Activated CD8-positive, alpha-beta memory T cell treated with anti-CD3 and anti-CD28 coated beads, Interleukin-2, amount 50 U/mL, for 4 hours (primary cell): ENCODE results near the gene ATP13A3.
A peak's percentile ranks its signal among the peaks of the same experiment; 100 is the strongest.
"Not testable (repeated sequence)": the region's sequence is repeated elsewhere in the genome, so short reads cannot be mapped to it uniquely, and the experiment has no call there.

Experiments used
- DNase-seq: peaks from one replicate; pipeline ENCODE4 v3.0.0-alpha.2; 2020

Gene ATP13A3

GRCh38 chr3:194497799-194498575 lies 11.2 kb upstream of the ATP13A3 start:
- DNase-seq, result no peak

GRCh38 chr3:194496217-194496919 lies 9.6 kb upstream of the ATP13A3 start:
- no peak for DNase-seq

DNA sequence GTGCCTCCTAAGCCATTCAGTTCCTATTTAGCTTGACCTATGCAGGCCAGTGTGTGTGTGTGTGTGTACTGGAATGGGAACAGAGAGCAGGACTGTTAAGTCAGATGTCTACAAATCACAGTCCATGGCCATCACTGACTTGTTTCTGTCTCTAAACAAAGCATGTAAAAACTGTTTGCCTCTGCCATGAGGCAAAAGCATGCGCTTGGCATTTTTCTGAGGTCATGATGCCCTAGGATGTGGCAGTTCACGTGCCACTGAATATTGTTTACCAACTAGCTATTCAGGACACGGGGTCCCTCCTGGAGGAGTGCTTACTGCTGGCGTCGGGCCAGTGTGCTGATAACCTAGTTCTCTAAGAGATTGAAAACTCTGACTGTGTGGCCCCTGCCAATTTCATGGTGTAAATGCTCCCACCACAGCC lies 8.2 kb upstream of the ATP13A3 start:
- DNase-seq, result no peak

DNA sequence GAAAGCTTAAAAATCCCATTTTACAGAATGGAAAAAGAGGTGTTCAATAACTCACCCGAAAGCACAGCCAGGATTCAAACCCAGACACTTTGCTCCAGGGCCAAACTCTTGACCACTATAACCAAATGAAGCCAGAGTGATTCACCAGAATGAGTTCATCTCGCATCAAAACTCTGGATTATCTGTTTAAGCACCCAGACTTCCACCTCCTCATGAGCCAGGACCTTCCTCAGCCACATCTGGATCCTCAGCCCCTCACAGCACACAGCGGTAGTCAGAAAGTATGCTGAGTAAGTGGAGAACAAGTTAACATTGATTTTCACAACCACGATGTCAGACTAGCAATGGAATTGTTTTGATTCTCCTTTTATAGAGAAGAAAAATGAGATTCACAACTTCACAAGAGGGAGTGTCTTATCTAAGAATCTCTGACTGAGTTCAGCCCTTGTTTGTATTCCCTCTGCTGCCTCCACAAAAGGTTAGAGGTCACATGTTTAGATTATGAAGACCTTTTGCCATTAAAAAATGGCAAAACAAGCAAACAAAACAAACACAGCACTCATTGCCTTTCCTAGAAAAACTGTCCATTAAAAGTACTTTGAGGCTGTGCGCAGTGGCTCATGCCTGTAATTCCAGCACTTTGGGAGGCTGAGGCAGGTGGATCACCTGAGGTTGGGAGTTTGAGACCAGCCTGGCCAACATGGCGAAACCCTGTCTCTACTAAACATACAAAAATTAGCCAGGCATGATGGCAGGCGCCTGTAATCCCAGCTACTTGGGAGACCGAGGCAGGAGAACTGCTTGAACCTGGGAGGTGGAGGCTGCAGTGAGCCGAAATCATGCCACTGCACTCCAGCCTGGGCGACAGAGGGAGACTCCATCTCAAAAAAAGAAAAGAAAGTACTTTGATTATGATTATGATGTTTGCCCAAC lies 7.5 kb upstream of the ATP13A3 start:
- DNase-seq, result not testable (repeated sequence)

DNA sequence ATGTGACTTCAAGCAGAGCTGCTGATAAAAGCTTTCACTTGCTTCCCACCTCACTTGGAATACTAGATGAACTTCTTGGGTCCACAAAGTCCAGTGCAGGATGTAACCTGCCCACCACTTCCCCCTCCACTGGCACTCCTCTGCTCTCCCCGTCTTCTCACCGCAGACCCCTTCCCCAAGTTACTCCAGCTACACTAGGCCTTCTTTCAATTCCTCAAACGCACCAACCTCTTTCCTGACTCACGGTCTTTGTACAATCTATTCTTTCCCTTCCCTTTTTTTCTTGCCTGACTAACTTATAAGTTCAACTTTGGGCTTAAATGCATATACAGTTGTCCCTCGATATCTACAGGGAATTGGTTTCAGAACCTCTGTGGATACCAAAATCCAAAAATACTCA lies 5.2 kb upstream of the ATP13A3 start:
- no peak for DNase-seq

GRCh38 chr3:194489736-194490612 lies 3.2 kb upstream of the ATP13A3 start:
- no peak for DNase-seq

GRCh38 chr3:194488055-194488742 lies 1.4 kb upstream of the ATP13A3 start:
- no peak for DNase-seq

- DNase-seq, result peak; percentile 33
These were observed 670 bp upstream of the ATP13A3 start for GRCh38 chr3:194487289-194488054.

DNA sequence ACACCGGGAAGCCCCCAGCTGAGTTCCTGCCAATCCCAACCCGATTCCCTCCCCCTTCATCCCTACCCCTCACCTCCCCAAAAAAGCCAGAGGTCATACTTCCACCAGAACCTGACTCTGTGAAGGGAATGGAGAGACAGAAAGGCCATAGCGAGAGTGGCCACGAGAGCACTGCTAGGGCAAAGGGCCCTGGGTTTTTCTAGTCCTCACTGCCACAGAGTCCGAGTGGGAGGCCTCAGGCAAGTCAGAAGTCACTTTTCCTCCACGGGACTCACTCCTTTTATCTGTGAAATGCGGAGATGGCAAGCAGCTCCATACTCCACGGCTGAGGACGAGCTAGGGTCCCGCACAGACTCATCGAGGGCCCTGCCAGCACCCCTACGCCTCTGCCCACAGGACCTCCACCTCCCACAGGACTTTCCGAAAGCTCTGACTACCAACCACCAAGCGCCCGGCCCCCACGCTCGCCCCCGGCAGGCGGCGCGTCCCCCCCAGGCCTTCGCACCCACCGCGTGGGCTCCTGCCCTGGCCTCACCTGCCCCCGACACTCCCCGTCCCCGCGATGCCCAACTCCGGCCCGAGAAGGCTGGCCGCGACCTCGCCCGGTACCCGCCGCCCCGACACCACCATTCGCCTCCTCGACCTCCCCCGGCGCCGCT lies 792 bp downstream of the ATP13A3 start:
- DNase-seq, result peak; percentile 70

DNA sequence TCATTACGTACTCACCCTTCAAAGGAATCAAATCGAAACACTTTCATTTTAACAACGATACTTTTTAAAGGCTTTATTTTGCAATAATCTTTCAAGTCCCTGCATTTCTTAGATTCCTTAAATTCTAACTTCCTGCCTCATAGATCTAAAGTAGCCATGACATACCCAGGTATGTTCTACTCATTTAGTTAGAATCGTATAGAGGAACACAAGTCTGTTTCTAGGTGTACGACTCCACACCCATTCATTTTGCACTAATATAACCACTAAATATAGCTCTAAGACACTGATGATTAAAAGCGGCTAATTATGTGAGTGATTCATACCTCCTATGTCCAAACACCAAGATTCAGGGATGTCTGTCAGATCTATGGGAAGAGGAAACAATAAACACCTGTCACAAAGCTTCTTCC lies 1.3 kb downstream of the ATP13A3 start:
- DNase-seq, result no peak

- no peak for DNase-seq
These were observed 2.2 kb downstream of the ATP13A3 start for GRCh38 chr3:194484614-194485013.

DNA sequence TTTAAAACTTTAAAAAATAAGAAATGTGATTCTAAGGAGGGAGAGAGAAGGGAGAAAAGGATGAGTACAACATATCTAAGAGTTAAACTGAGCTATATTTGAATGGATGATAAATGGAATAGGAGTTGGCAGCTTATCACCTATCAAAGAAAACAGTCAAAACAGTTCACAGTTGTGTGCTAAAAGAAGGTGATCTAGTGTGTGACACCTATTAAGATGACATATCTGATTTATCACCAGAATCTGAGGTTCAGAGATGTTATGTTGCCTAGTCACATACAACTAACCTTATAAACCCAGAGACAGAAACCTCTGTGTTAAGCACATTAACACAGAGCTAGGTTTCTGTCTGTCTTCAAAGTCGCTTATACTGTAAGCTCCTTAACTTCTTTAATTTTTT lies 3.0 kb downstream of the ATP13A3 start:
- no peak for DNase-seq

- not testable (repeated sequence) for DNase-seq
These were observed 4.0 kb downstream of the ATP13A3 start for GRCh38 chr3:194482830-194483229.

DNA sequence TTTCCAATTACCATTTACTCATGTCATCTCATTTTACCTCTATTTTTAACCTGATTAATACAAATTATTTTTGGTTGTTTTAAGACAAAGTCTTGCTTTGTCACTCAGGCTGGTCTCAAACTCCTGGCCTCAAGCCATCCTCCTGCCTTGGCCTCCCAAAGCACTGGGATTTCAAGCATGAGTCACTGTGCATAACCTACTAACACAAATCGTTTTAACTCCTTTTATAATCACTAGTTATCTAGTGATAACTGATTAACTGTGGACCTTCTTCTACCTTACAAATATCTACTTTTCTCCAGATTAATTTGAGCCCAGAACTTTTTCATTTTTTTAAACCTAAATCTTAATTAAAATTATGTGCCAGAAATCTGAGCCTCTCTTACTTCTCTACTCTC lies 4.6 kb downstream of the ATP13A3 start:
- no peak for DNase-seq

DNA sequence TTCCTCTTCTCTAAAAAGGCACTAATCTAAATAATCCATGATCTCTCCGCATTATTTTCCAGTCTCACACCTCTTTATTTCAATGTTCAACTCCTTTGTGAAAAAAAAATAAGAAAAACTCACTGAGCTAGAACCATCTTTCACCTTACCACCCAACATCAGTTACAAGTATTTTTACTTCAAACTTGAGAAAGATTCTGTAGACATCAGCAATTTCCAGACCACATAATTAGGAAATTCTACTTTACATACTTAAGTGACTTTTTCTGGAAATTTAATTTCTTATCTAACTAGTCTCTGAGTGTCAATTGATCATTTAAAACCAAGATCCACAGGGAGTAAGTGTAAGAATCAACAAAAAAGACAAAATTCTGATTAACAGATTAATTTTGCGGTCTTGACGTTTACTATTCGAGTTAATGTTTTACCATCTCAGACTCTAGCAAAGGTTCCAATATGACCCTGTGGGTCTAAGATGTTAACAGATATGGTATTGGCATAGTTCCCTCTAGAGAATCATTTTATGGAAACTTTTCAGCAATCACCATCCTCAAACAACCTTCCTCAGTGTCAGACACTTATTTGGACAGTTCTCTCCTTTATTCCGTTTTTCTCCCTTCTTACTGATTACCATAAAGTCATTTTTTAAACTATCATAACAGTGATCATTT lies 5.1 kb downstream of the ATP13A3 start:
- no peak for DNase-seq

- DNase-seq, result no peak
These were observed 5.7 kb downstream of the ATP13A3 start for GRCh38 chr3:194481103-194481502.

DNA sequence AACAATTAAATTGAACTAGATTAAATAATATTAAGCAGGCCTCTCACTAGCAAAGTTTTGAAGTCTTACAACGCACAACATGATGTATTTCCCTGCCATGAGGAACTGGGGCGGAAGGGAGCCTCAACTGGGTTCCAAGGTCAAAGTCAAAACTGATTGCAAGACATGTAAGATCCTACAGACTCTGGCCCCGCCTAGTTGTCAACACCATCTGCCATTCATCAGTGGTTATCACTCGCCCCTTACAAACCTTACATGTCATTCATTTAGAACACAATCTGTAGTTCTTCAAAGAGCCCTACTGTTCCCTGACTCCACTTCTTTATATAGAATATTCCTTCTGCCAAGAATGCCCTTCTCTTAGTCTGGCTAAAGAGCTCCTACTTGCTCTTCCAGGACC lies 10.0 kb downstream of the ATP13A3 start:
- no peak for DNase-seq

DNA sequence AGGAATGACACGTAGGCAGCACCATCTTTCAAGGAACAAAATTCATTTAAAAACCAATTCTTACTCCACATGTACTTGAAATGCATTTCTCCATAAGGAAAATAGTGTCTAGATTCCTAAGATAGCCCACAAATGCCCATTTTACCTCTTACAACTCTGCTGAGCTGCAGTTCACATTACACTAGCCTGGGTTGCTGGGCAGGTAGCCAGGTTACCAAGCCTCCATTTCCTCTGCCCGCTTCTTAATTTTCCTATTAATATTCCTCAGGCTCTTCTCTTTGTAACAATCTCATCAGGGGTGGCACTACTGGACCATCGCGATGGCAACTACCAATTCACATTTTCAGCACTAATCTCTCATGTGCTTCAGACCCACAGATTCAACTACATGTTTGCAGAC lies 10.8 kb downstream of the ATP13A3 start:
- no peak for DNase-seq

- no peak for DNase-seq
These were observed 11.5 kb downstream of the ATP13A3 start for GRCh38 chr3:194475138-194475932.
